KMS-11 (cell line): ENCODE measurements around the gene RNF14.

Experiments
- H2AFZ ChIP-seq: fragments of 200-600 bp; sonication (generic); 2 replicates; pipeline ENCODE4 v1.6.1; 2016; ENCODE audit warnings: antibody characterized with exemption, mixed run types, low read depth
- H3K27ac ChIP-seq: fragments of 200-600 bp; sonication (generic); 2 replicates; pipeline ENCODE4 v1.6.1; 2016; ENCODE audit warnings: mild to moderate bottlenecking, mixed run types
- H3K27me3 ChIP-seq: fragments of 200-600 bp; sonication (generic); 2 replicates; pipeline ENCODE4 v1.6.1; 2017; ENCODE audit warnings: mild to moderate bottlenecking, low read depth, mixed run types, moderate library complexity; ENCODE audit not compliant: insufficient read depth
- H3K36me3 ChIP-seq: fragments of 200-600 bp; sonication (generic); 2 replicates; pipeline ENCODE4 v1.6.1; 2017; ENCODE audit warnings: mild to moderate bottlenecking, mixed run types; ENCODE audit not compliant: insufficient read depth
- H3K4me1 ChIP-seq: fragments of 200-600 bp; sonication (generic); 2 replicates; pipeline ENCODE4 v1.6.1; 2016; ENCODE audit warnings: mild to moderate bottlenecking, low read depth, mixed run types; ENCODE audit not compliant: poor library complexity, severe bottlenecking
- H3K4me2 ChIP-seq: fragments of 200-600 bp; sonication (generic); 2 replicates; pipeline ENCODE4 v1.7.0; 2016; ENCODE audit warnings: mild to moderate bottlenecking, mixed run types
- H3K4me3 ChIP-seq: fragments of 200-600 bp; sonication (generic); IDR thresholded peaks from 2 replicates; pipeline ENCODE4 v1.6.1; 2017; ENCODE audit warnings: low read depth, low read length, mixed read lengths; ENCODE audit not compliant: insufficient read depth
- H3K79me2 ChIP-seq: fragments of 200-600 bp; sonication (generic); 2 replicates; pipeline ENCODE4 v1.6.1; 2016; ENCODE audit warnings: low read depth, mixed run types; ENCODE audit not compliant: insufficient read depth
- H3K9ac ChIP-seq: fragments of 200-600 bp; sonication (generic); 2 replicates; pipeline ENCODE4 v1.6.1; 2016; ENCODE audit warnings: mild to moderate bottlenecking, mixed run types
- H4K20me1 ChIP-seq: fragments of 200-600 bp; sonication (generic); 2 replicates; pipeline ENCODE4 v1.6.1; 2016; ENCODE audit warnings: mild to moderate bottlenecking, mixed run types; ENCODE audit not compliant: insufficient read depth
- TF ChIP-seq, protein P1 (sequence below): fragments of 200-600 bp; sonication (generic); conservative IDR thresholded peaks from 2 replicates; pipeline ENCODE4 v1.6.1; 2017; ENCODE audit warnings: low read depth, mild to moderate bottlenecking, antibody characterized with exemption, low read length, moderate library complexity, mixed read lengths

Gene RNF14

DNA sequence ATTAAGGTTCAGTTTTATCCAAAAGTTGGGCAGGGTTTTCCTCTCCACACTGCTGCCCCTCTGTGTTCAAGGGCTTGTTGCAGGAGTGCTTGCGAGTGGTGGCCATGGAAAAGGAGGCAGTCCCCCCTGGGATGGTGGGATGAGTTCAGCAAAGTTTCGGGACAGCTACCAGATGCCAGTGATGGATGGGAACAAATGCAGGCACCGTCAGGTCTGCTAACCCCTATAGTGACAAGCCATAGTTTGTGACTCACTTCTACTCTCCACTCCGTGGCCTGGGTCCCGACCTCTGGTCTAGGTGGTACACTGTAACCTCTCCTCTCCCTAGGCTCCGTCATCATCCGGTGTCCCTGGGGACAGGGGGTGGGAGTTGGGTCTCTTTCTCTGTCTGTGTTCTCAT is 3.8 kb upstream of the RNF14 start:
- no peak overlapping the region for H3K4me2 ChIP-seq
- no peak overlapping the region for H3K4me3 ChIP-seq
- H3K27me3 ChIP-seq = no peaks in the 10 kb centered on the region
- H3K9ac ChIP-seq = no peak overlapping the region
- TF ChIP-seq, protein P1, sequence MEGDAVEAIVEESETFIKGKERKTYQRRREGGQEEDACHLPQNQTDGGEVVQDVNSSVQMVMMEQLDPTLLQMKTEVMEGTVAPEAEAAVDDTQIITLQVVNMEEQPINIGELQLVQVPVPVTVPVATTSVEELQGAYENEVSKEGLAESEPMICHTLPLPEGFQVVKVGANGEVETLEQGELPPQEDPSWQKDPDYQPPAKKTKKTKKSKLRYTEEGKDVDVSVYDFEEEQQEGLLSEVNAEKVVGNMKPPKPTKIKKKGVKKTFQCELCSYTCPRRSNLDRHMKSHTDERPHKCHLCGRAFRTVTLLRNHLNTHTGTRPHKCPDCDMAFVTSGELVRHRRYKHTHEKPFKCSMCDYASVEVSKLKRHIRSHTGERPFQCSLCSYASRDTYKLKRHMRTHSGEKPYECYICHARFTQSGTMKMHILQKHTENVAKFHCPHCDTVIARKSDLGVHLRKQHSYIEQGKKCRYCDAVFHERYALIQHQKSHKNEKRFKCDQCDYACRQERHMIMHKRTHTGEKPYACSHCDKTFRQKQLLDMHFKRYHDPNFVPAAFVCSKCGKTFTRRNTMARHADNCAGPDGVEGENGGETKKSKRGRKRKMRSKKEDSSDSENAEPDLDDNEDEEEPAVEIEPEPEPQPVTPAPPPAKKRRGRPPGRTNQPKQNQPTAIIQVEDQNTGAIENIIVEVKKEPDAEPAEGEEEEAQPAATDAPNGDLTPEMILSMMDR = no peak
- no peak overlapping the region for H2AFZ ChIP-seq
- H4K20me1 ChIP-seq = no peaks in the 10 kb centered on the region
- H3K36me3 ChIP-seq = no peaks in the 10 kb centered on the region
- peaks cover 26% of the 10 kb centered on the region for H3K4me1 ChIP-seq
- H3K79me2 ChIP-seq = peaks cover 4% of the 10 kb centered on the region; the same call in 1 of the 2 replicates
- no peak overlapping the region for H3K27ac ChIP-seq

DNA sequence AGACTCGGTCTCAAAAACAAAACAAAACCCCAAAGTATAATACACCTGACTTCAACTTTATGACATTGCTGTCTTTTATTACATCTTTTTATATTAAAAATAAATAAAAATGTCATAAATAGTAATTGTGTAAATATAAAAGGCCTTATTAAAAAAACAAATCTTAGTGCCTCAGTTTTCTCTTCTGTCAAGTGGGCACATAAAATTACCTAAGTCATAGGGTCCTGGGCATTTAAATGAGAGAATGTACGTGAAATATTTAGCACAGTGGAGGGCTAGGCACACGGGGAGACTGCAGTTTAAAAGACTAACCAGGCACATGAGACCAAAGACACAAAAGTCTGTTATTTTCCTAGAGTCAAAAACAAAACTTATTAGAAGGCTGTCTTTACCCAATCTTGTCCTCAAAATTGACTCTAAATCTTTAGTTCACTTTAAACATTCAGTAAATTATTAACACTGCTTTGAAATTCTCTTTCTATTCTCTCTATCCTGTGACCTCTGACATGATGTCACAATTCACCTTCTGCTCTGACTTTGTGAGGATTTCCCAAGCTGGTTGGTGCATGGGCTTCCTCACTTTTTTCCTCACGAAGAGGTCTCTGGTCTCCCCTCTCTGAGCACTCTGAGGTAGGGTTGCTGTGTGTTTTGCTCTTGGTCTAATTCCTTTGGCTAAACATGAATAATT is 2.5 kb upstream of the RNF14 start:
- no peaks in the 10 kb centered on the region for H4K20me1 ChIP-seq
- no peak overlapping the region for H3K9ac ChIP-seq
- H3K4me1 ChIP-seq = peaks cover 26% of the 10 kb centered on the region
- H3K27ac ChIP-seq = no peak overlapping the region
- no peak overlapping the region for H2AFZ ChIP-seq
- peaks cover 14% of the 10 kb centered on the region; the same call in 1 of the 2 replicates for H3K79me2 ChIP-seq
- no peaks in the 10 kb centered on the region for H3K36me3 ChIP-seq
- H3K4me2 ChIP-seq = no peak overlapping the region
- H3K4me3 ChIP-seq = no peak overlapping the region
- no peaks in the 10 kb centered on the region for H3K27me3 ChIP-seq
- TF ChIP-seq, protein P1 = no peak

DNA sequence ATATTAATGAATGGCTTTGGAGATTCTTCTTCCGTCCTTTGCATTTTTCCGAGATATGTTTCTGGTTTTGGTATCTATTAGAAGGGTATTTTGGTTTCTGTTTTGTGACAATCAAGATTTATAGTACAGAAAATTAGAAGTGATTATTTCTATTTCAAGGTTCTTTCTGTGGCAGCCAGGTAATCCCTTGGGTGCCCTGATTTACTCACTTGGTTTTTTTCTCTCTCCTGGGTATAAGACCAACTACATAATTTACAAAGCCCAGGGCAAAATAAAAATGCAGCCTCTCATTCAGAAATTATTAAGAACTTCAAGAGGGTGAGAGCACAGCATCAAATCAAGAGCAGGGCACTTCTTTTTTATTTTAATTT is 2.0 kb upstream of the RNF14 start:
- H3K27me3 ChIP-seq = no peaks in the 10 kb centered on the region
- no peak overlapping the region for H3K9ac ChIP-seq
- peaks cover 27% of the 10 kb centered on the region for H3K4me1 ChIP-seq
- H3K79me2 ChIP-seq = peaks cover 14% of the 10 kb centered on the region; the same call in 1 of the 2 replicates
- H3K4me3 ChIP-seq = no peak overlapping the region
- no peak overlapping the region for H3K4me2 ChIP-seq
- TF ChIP-seq, protein P1 = no peak
- H3K27ac ChIP-seq = no peak overlapping the region
- H4K20me1 ChIP-seq = no peaks in the 10 kb centered on the region
- H3K36me3 ChIP-seq = no peaks in the 10 kb centered on the region
- no peak overlapping the region for H2AFZ ChIP-seq

DNA sequence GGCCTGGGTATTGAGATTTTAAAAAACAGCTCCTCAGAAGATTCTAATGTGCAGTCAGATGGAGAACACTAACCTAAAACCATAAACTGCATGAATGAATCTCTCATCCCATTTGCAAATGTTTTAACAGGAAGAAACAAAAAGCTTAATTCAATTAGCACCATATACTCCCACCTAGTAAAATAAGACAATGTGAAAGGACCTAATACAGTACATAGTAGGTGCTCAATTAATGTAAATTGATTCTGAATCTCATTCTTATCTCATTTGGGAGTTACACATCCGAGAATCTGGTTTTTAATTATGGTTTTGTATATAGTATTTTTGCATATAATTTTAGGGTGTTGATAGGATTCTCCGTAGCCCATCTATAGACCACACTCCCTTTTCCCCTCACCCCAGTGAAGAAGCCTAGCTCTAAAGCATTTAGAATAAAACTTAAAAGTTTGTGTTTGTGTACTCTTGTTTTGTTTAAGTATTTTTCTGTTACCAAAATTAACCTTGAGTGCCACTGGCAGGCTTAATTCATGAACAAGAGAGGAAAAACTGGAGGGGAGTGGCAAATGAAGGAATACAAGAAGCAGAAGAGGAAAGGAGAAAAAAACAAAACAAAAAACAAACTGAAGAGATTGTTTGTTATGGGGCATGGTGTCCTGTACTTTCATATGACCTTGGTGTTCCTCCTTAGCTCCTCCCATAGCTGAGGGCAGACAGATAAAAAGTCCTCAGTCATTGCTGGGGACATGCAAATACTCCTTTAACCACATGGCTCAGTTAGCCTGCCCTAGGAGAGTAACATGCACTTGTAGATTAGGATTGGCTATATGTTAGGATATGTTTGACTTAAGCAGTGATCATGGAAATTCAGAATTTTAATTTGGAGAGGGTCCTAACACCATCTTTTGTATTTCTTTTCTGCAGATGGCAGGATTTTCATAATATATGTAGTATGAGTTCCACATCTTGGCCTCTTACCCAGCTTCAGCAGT is 1.2 kb downstream of the RNF14 start:
- H2AFZ ChIP-seq = peak overlapping the region; percentile 95; the same call in 1 of the 2 replicates

More for the DNA sequence above, 1.2 kb downstream of the RNF14 start:
- H3K27ac ChIP-seq = peak overlapping the region; percentile 86
- H4K20me1 ChIP-seq = no peaks in the 10 kb centered on the region
- H3K9ac ChIP-seq = peak overlapping the region; percentile 80
- peak overlapping the region; percentile 40 for H3K4me3 ChIP-seq
- H3K36me3 ChIP-seq = no peaks in the 10 kb centered on the region
- H3K4me2 ChIP-seq = peak overlapping the region; percentile 98
- H3K79me2 ChIP-seq = peaks cover 14% of the 10 kb centered on the region; the same call in 1 of the 2 replicates
- TF ChIP-seq, protein P1 = no peak
- H3K4me1 ChIP-seq = peaks cover 27% of the 10 kb centered on the region
- H3K27me3 ChIP-seq = no peaks in the 10 kb centered on the region
